ENCODE data around the gene MMP25.
"Not testable (repeated sequence)": the region's sequence is repeated elsewhere in the genome, so short reads cannot be mapped to it uniquely, and the experiment has no call there.

Gene MMP25

DNA sequence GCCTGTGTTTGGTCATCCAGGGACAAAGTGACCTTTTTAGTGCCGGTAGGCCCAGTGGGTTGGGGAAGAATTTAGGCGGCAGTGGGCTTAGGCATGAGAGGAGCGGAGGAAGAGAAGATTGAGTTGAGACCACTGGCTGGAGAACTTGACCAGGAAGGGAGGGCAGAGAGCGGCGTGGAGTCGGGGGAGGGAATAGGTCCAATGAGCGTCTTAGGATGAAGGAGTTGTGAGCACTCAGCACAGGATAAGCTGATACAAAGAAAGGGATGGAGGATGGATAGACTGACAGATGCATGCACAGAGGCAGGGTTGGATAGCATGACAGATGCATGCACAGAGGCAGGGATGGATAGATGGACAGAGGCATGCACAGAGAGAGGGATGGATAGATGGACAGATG, 27.1 kb downstream of the MMP25 start:
- no peak overlapping the region for H3K27ac ChIP-seq (ENCODE audit: low read depth, low read length)
- H3K4me3 ChIP-seq (ENCODE audit: low read length): no peak overlapping the region
- H3K4me1 ChIP-seq (ENCODE audit: control insufficient read depth, low read length): peaks cover 35% of the 10 kb centered on the region
- no peak for TF ChIP-seq EZH2phosphoT487 (IDR thresholded peaks at IDR 0.05; ENCODE audit: borderline replicate concordance, low read length)
- TF ChIP-seq, protein P1, sequence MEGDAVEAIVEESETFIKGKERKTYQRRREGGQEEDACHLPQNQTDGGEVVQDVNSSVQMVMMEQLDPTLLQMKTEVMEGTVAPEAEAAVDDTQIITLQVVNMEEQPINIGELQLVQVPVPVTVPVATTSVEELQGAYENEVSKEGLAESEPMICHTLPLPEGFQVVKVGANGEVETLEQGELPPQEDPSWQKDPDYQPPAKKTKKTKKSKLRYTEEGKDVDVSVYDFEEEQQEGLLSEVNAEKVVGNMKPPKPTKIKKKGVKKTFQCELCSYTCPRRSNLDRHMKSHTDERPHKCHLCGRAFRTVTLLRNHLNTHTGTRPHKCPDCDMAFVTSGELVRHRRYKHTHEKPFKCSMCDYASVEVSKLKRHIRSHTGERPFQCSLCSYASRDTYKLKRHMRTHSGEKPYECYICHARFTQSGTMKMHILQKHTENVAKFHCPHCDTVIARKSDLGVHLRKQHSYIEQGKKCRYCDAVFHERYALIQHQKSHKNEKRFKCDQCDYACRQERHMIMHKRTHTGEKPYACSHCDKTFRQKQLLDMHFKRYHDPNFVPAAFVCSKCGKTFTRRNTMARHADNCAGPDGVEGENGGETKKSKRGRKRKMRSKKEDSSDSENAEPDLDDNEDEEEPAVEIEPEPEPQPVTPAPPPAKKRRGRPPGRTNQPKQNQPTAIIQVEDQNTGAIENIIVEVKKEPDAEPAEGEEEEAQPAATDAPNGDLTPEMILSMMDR (IDR thresholded peaks at IDR 0.05; ENCODE audit: low read depth, low read length, poor library complexity, severe bottlenecking): no peak
- H4K20me1 ChIP-seq (ENCODE audit: control insufficient read depth, insufficient read depth, low read depth, low read length): no peaks in the 10 kb centered on the region
- H3K36me3 ChIP-seq (ENCODE audit: control insufficient read depth, low read length): no peaks in the 10 kb centered on the region
- no peaks in the 10 kb centered on the region for H3K9me2 ChIP-seq (replicated peaks; ENCODE audit: control insufficient read depth, low read length)
- H3K27me3 ChIP-seq (ENCODE audit: control insufficient read depth, low read length): no peaks in the 10 kb centered on the region
- H3K9me3 ChIP-seq (ENCODE audit: control insufficient read depth, insufficient read depth, low read length): no peaks in the 10 kb centered on the region
- H3F3A ChIP-seq (ENCODE audit: control insufficient read depth, insufficient read depth): no peaks in the 10 kb centered on the region
- no peak overlapping the region for H3K4me2 ChIP-seq (ENCODE audit: low read length)
- no peaks in the 10 kb centered on the region for H3K79me2 ChIP-seq (ENCODE audit: control insufficient read depth, low read length)

DNA sequence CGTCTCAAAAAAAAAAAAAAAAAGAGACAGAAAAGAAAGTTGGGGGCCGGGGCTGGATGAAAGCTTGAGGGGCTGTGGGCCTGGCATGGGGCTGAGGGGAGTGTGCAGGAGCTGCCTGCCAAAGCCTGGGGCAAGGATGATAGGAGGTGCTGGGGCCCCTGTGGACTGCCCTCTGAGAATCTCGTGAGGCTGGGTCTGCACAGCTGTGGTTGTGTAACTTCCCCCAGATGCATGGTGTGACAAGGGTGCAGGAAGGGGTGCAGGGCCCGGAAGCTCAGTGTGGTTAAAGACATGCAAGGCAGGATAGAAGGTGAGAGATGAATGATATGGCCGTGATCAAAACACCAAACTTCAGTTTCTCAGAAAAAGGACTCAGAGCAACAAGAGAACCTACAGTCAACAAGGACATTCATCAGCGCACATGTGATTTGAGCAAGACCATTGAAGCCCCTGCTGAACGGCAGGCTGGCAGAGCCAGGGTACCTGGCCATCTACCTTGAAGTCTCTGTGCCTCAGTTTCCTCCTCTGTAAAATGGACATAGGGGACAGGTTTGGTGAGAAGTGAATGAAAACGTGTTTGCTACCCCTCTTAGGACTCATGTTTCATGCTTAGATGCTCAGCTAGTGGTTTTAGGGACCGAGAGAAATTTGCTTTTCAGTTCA, 28.6 kb downstream of the MMP25 start:
- TF ChIP-seq EZH2phosphoT487 (IDR thresholded peaks at IDR 0.05; ENCODE audit: borderline replicate concordance, low read length): no peak
- H3K79me2 ChIP-seq (ENCODE audit: control insufficient read depth, low read length): no peaks in the 10 kb centered on the region
- H3K4me1 ChIP-seq (ENCODE audit: control insufficient read depth, low read length): peaks cover 35% of the 10 kb centered on the region
- peak overlapping the region; percentile 56 for H3K4me2 ChIP-seq (ENCODE audit: low read length)
- H3K4me3 ChIP-seq (ENCODE audit: low read length): peak overlapping the region; percentile 61
- no peaks in the 10 kb centered on the region for H4K20me1 ChIP-seq (ENCODE audit: control insufficient read depth, insufficient read depth, low read depth, low read length)
- no peaks in the 10 kb centered on the region for H3K27me3 ChIP-seq (ENCODE audit: control insufficient read depth, low read length)
- H3K9me2 ChIP-seq (replicated peaks; ENCODE audit: control insufficient read depth, low read length): no peaks in the 10 kb centered on the region
- no peaks in the 10 kb centered on the region for H3K9me3 ChIP-seq (ENCODE audit: control insufficient read depth, insufficient read depth, low read length)
- no peaks in the 10 kb centered on the region for H3K36me3 ChIP-seq (ENCODE audit: control insufficient read depth, low read length)
- H3K27ac ChIP-seq (ENCODE audit: low read depth, low read length): peak overlapping the region; percentile 58
- no peaks in the 10 kb centered on the region for H3F3A ChIP-seq (ENCODE audit: control insufficient read depth, insufficient read depth)

DNA sequence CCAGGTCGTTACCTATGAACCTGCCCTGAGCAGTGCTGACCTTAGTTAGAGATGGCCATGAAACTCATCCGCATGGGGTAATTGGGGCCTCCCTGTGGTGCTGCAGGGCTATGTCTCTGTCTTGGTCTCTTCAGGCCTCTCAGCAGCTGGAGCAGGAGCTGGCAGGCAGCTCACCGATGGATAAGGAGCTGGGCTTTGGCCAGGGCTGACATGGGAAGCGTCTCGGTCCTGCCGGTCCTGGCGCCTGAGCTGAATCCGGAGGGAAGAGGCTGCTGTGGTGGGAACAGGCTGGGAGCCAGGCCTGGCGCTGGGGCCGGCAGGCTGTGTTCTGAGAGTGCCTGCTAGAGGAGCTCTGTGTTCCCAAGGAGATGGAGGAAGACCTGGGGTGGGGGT, 29.2 kb downstream of the MMP25 start:
- Histone ChIP-seq H3K79me2 (ENCODE audit: control insufficient read depth, low read length) (no peaks in the 10 kb centered on the region), H3K9me3 (ENCODE audit: control insufficient read depth, insufficient read depth, low read length) (no peaks in the 10 kb centered on the region), H3K27me3 (ENCODE audit: control insufficient read depth, low read length) (no peaks in the 10 kb centered on the region), H3K36me3 (ENCODE audit: control insufficient read depth, low read length) (no peaks in the 10 kb centered on the region), H4K20me1 (ENCODE audit: control insufficient read depth, insufficient read depth, low read depth, low read length) (no peaks in the 10 kb centered on the region), H3K9me2 (replicated peaks; ENCODE audit: control insufficient read depth, low read length) (no peaks in the 10 kb centered on the region), H3K4me1 (ENCODE audit: control insufficient read depth, low read length) (peaks cover 35% of the 10 kb centered on the region), H3F3A (ENCODE audit: control insufficient read depth, insufficient read depth) (no peaks in the 10 kb centered on the region), H3K4me3 (ENCODE audit: low read length) (peak overlapping the region; percentile 61), H3K27ac (ENCODE audit: low read depth, low read length) (peak overlapping the region; percentile 58), H3K4me2 (ENCODE audit: low read length) (peak overlapping the region; percentile 56)
- TF ChIP-seq, protein P1 (IDR thresholded peaks at IDR 0.05; ENCODE audit: low read depth, low read length, poor library complexity, severe bottlenecking): no peak

DNA sequence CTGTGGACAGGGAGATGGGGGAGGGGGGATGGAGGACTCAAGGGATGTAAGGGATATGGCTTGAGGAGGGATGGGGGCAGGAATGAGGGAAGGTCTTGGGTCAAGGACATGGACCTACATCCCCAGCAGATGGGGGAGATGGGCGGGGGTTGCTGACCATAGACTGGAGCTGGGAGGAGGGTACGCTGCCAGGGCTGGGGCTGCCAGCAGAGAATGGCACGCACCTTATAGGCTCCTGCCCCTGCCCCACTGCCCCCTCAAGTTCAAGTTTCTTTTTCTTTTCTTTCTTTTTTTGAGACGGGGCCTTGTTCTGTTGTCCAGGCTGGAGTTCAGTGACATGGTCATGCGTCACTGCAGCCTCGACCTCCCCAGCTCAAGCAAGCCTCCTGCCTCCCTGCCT, 29.6 kb downstream of the MMP25 start:
- peak overlapping the region; percentile 44 for H3K4me2 ChIP-seq (ENCODE audit: low read length)
- H3K4me3 ChIP-seq (ENCODE audit: low read length): not testable (repeated sequence)

More for the DNA sequence above, 29.6 kb downstream of the MMP25 start:
- not testable (repeated sequence) for H3F3A ChIP-seq (ENCODE audit: control insufficient read depth, insufficient read depth); H3K9me2 ChIP-seq (replicated peaks; ENCODE audit: control insufficient read depth, low read length); H3K27me3 ChIP-seq (ENCODE audit: control insufficient read depth, low read length); H3K36me3 ChIP-seq (ENCODE audit: control insufficient read depth, low read length); H3K79me2 ChIP-seq (ENCODE audit: control insufficient read depth, low read length); H3K9me3 ChIP-seq (ENCODE audit: control insufficient read depth, insufficient read depth, low read length); H4K20me1 ChIP-seq (ENCODE audit: control insufficient read depth, insufficient read depth, low read depth, low read length)
- H3K27ac ChIP-seq (ENCODE audit: low read depth, low read length): peak overlapping the region; percentile 60
- H3K4me1 ChIP-seq (ENCODE audit: control insufficient read depth, low read length): peaks cover 35% of the 10 kb centered on the region

All from DOHH2 (cell line).